GM12878 (cell line): Measurements from ENCODE around the gene TAAR8. TPM values are rescaled to one million over a fixed set of nuclear protein-coding genes. Genes with fewer than 3 reads are reported as not detected.

ENCODE experiments used
- ATF3 ChIP-seq: IDR thresholded peaks from 2 replicates; pipeline ENCODE4 v1.6.1; 2011; ENCODE audit warnings: low read depth, mild to moderate bottlenecking, low read length, moderate library complexity, borderline replicate concordance; ENCODE audit errors: extremely low read depth
- ATF7 ChIP-seq: fragments of 450-650 bp; IDR thresholded peaks from 2 replicates; pipeline ENCODE4 v1.6.1; 2016; ENCODE audit warnings: low read depth, mild to moderate bottlenecking
- BCL11A ChIP-seq: IDR thresholded peaks from 2 replicates; pipeline ENCODE4 v1.6.1; 2011; ENCODE audit warnings: low read depth, low read length
- BHLHE40 ChIP-seq, 2 experiments: fragments of 450-650 bp in 1 of 2; IDR thresholded peaks; 2 replicates each; pipeline ENCODE4 v1.6.1; 2011 to 2017; ENCODE audit warnings: low read depth in 2 of 2, borderline replicate concordance in 1 of 2, improper control_type of control experiment in 1 of 2, low read length in 1 of 2, mild to moderate bottlenecking in 1 of 2
- BMI1 ChIP-seq: fragments of 450-650 bp; IDR thresholded peaks from 2 replicates; pipeline ENCODE4 v1.6.1; 2016; ENCODE audit warnings: mild to moderate bottlenecking, moderate library complexity, borderline replicate concordance
- CHD1 ChIP-seq: IDR thresholded peaks from 2 replicates; pipeline ENCODE4 v1.6.1; 2012; ENCODE audit warnings: low read depth, low read length, improper control_type of control experiment
- DPF2 ChIP-seq: fragments of 450-650 bp; IDR thresholded peaks from 2 replicates; pipeline ENCODE4 v1.6.1; 2017; ENCODE audit warnings: mild to moderate bottlenecking
- ELK1 ChIP-seq: IDR thresholded peaks from 2 replicates; pipeline ENCODE4 v1.6.1; 2012; ENCODE audit warnings: low read depth, low read length, improper control_type of control experiment
- IRF4 ChIP-seq: IDR thresholded peaks from 2 replicates; pipeline ENCODE4 v1.6.1; 2011; ENCODE audit warnings: low read depth, low read length
- MYC ChIP-seq: IDR thresholded peaks from 2 replicates; pipeline ENCODE4 v1.6.1; 2011; ENCODE audit warnings: mild to moderate bottlenecking, low read length, moderate library complexity, inconsistent platforms; ENCODE audit not compliant: insufficient read depth, insufficient replicate concordance, insufficient read length, severe bottlenecking
- NFXL1 ChIP-seq: fragments of 450-650 bp; IDR thresholded peaks from 2 replicates; pipeline ENCODE4 v1.6.1; 2017; ENCODE audit warnings: antibody characterized with exemption, mild to moderate bottlenecking, borderline replicate concordance
- PRDM15 ChIP-seq: fragments of 450-650 bp; formaldehyde crosslinking; IDR thresholded peaks from 2 replicates; pipeline ENCODE4 v1.4.0; 2020; ENCODE audit warnings: mild to moderate bottlenecking, moderate library complexity
- RELA ChIP-seq: fragments of 450-650 bp; IDR thresholded peaks from 2 replicates; pipeline ENCODE4 v1.8.0; 2014; ENCODE audit warnings: borderline replicate concordance; ENCODE audit not compliant: partially characterized antibody
- RELB ChIP-seq: fragments of 450-650 bp; IDR thresholded peaks from 2 replicates; pipeline ENCODE4 v1.6.1; 2017; ENCODE audit warnings: low read depth, mild to moderate bottlenecking, moderate library complexity
- SMAD1 ChIP-seq: fragments of 450-650 bp; IDR thresholded peaks from 2 replicates; pipeline ENCODE4 v1.6.1; 2018; ENCODE audit warnings: mild to moderate bottlenecking, low read depth; ENCODE audit not compliant: partially characterized antibody
- WRNIP1 ChIP-seq: IDR thresholded peaks from 2 replicates; pipeline ENCODE4 v1.6.1; 2011; ENCODE audit warnings: low read depth, low read length, improper control_type of control experiment, borderline replicate concordance
- ZBED1 ChIP-seq: IDR thresholded peaks from 2 replicates; pipeline ENCODE4 v1.6.1; 2016; ENCODE audit warnings: borderline replicate concordance
- ZBTB33 ChIP-seq: fragments of 450-650 bp; IDR thresholded peaks from 2 replicates; pipeline ENCODE4 v1.6.1; 2017; ENCODE audit warnings: mild to moderate bottlenecking
- ZNF207 ChIP-seq: fragments of 450-650 bp; IDR thresholded peaks from 2 replicates; pipeline ENCODE4 v1.6.1; 2014; ENCODE audit warnings: antibody characterized with exemption, mild to moderate bottlenecking, borderline replicate concordance
- ZNF274 ChIP-seq: IDR thresholded peaks from one replicate; pipeline ENCODE4 v1.8.0; 2011; ENCODE audit not compliant: insufficient read length, insufficient read depth
- ZNF622 ChIP-seq: fragments of 450-650 bp; IDR thresholded peaks from 2 replicates; pipeline ENCODE4 v1.6.1; 2017; ENCODE audit warnings: mild to moderate bottlenecking, inconsistent platforms
- polyA plus RNA-seq, 11 experiments: library from polyadenylated mRNA; depleted of rRNA in 4 of 11; unstranded in 6 of 11; stranded (reverse) in 5 of 11; fragments of >200 nt; fragmentation: Nextera tagmentation in 4 of 11; fragmentation: Illumina TruSeq in 1 of 11; extraction: Ambion mirVana in 4 of 11; extraction: Trizol in 1 of 11; gene quantifications; 1 replicate in 1 of 11; 2 replicates in 10 of 11; pipeline versions ENCODE4 v1.2.1 to v1.2.3, GENCODE V29; 2011 to 2016; ENCODE audit warnings: inconsistent platforms in 2 of 11, missing spikeins in 2 of 11, low read depth in 1 of 11
- total RNA-seq, 4 experiments: library from RNA; depleted of rRNA in 3 of 4; stranded (reverse); fragments of >200 nt in 3 of 4; fragmentation: Illumina TruSeq in 1 of 4; extraction: Trizol in 1 of 4; gene quantifications; 2 replicates each; pipeline versions ENCODE4 v1.2.1 to v1.2.3, GENCODE V29; 2013 to 2021

TAAR8 gene
- total and polyA plus RNA-seq, 10 of the 15 experiments (the other 5 are each of a cell fraction or from before 2014, with no cell fraction given): not detected

- TF ChIP-seq PRDM15 (CRISPR knock-in tag) (no peak), CHD1 (no peak), ZBTB33 (no peak), NFXL1 (no peak), ZNF274 (no peak), IRF4 (0 out of 2 replicates have a peak, but pooled peaks have one; percentile 15), BCL11A (no peak), BHLHE40 (IDR thresholded peaks at IDR 0.05; ENCODE audit: borderline replicate concordance in 1 of 2, low read depth in 2 of 2, low read length in 1 of 2) (0 out of 4 replicates have a peak, but pooled peaks of 1 of the 2 experiments have one; percentile 25), BMI1 (peak; percentile 24; the same call in 1 of the 2 replicates), SMAD1 (no peak), MYC (no peak), RELA (no peak), ZNF207 (no peak), ATF3 (no peak), ZNF622 (no peak), ELK1 (no peak), DPF2 (no peak), WRNIP1 (no peak), RELB (peak; percentile 66; the same call in 1 of the 2 replicates), ZBED1 (no peak), ATF7 (no peak)
Measured at GRCh38 chr6:132512342-132512637, 40.2 kb upstream of the TAAR8 start (continued).
